ACHN (cell line): ENCODE results near the gene UTP25.

Experiments
- DNase-seq: peaks from one replicate; pipeline ENCODE4 v3.0.0-alpha.2; 2015
- in situ Hi-C: cut with HindIII; loops from 2 replicates; pipeline ENCODE4 v1.10.0; 2017; ENCODE audit warnings: low sequenced_read_pairs, low pct_ligation_motif_present, low pct_unique_long_range_greater_than_20kb

Gene UTP25

DNA sequence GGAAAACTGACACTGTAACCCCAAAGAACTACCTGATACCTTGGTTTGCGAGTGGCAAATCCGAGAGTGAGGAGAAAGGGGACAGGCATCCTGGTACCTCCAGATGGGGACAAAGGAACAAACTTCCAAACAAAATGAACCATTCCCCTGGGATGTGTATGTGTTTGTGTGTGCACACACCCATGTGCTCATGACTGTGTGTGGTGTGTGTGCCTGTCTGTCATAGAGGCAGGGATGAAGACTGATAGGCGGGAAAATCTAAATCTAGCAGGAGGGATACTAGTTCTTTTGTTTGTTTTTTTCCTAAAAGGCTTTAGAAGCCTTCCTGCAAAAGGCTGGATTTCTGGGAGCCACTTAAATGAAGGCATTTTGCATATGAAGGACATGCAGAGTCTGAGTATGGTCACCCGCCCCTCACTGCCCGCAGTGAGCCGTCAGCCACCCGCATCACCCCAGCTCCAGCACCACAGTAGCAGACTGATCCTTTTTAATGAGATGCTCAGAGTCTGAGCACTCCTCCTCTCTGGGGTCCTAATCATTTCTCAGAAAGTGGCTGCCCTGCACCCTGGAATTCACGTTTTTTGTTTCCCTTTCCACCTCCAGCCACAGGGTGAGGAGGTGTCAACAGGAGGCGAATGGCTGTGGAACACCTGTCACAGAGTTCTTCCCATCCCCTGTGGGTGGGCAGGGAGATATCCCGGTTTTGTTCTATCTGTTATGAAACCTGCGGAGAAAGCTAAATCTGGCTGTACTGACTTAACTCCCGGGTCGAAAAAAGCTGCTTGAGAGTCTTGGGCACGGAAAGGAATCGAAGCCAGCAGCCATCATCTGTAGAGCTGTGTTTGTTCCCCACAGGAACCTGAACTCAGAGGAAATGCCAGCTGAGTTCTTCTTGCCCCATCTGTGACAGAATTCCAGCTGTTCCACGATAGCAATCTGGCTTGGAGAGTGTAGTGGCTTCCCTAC is 34.9 kb downstream of the UTP25 start:
- in situ Hi-C loops = loop anchor here (25.0 kb wide), 1 partner anchor 125 kb away; no protein-coding TSS in a partner anchor
- DNase-seq = no peak

GRCh38 chr1:209863766-209864485 is 36.2 kb downstream of the UTP25 start:
- DNase-seq = no peak
- in situ Hi-C loops = loop anchor here (25.0 kb wide), 1 partner anchor 123 kb away; no protein-coding TSS in a partner anchor

- DNase-seq = no peak
- in situ Hi-C loops = loop anchor here (25.0 kb wide), 1 partner anchor 121 kb away; no protein-coding TSS in a partner anchor
Observed at GRCh38 chr1:209866201-209866600, 38.4 kb downstream of the UTP25 start.

- DNase-seq = no peak
- in situ Hi-C loops = loop anchor here (25.0 kb wide), 1 partner anchor 118 kb away; no protein-coding TSS in a partner anchor
Observed at GRCh38 chr1:209869291-209870149, 41.7 kb downstream of the UTP25 start.

DNA sequence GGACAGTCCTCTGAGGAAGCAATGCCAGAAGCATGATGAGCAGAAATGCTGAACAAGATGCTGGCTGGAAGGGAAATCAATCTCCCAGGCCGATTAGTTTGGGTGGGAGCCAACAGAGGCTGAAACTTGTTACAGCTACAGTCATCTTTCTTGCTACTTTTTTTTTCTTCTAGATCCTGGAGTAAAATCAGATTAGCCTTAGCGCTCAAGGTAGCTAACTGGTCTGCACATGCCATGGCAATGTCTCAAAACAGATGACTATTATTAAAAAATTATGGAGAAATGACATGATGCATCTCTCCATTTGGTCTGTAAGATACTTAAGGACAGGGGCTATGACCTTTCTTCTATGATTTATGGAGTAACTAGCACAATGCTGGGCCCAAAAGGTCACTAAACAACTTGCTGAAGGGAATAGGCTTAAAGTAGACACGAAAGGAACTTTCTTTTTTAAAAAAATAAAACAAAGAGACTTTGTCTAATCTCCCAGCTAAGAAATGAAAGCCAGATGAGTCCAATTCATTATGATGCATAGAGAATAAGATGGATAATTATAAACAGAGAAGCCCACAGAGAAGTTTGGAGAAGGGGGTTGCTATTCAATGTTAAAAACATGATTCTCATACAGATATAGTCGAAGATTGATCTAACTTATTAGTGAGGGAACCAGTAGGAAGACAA is 42.5 kb downstream of the UTP25 start:
- no peak for DNase-seq
- in situ Hi-C loops = loop anchor here (25.0 kb wide), 1 partner anchor 117 kb away; no protein-coding TSS in a partner anchor

DNA sequence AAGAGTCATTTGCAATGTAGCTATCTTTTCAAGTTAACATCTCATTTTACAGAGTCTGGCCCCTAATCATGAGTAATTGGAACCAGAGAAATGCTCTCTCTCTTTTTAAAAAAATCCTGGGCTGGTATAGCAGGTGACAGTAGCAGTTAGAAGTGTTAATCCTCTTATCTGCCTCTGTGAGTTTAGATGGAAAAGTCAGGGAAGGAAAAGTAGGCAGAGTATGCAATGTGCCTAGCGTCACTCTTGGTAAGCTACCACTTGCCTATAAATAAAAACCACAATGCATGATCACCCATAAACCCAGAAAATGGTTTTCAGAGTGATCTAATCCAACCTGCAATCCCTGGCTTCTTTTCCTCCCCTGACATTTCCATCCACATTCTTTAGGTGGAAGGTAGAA is 43.2 kb downstream of the UTP25 start:
- in situ Hi-C loops = loop anchor here (25.0 kb wide), 1 partner anchor 116 kb away; no protein-coding TSS in a partner anchor
- DNase-seq = no peak

DNA sequence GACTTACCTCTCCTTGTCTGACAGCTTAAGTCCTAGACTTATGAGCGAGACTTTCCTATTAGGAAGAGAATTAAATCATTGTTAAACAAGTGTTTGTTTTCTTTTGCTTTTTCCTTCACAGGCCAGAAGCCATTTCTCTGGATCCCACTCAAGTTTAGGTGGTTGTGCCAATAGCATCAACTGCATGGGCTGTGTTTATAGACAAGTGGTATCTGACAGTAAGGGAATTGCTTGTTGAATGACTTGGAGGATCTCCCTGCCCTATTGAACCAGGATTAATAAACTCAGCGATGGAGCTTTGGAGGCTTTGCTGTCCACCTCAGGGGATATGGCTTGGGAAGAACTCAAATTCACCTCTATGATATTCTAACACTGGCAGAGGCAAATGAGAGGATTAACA is 43.7 kb downstream of the UTP25 start:
- in situ Hi-C loops = loop anchor here (25.0 kb wide), 1 partner anchor 116 kb away; no protein-coding TSS in a partner anchor
- no peak for DNase-seq

DNA sequence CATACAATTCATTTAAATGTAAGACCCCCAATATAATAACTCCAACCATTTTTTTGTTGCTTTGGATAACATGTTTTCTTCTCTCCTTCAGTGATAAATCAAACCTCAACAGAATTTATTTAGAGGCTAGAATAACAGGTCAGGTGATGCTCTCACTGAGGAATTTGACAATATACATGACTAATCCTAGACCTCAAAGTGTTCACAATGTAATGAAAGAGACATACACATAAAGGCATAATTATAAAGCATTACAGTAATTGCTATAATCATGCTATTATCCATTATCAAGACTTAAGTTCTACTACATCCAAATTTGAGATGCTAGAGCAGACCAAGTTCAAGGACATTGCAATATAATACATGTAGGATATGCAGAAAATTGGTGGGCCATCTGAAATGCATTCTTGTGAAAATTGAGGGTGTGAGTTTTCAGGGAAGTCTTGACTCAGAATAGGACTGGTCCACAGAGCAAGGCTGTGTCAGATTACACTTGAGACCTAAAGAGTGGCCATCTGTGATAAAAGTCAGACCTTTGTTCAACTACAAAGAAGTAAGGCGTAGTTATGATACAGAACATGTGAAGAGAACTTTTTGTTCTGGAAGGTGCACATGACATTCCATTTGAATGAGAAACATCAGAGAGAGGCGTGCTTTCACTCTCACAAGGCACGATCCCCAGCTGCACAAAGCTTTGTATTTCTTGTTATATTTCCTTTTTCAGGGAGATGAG is 45.5 kb downstream of the UTP25 start:
- peak; percentile 43 for DNase-seq

DNA sequence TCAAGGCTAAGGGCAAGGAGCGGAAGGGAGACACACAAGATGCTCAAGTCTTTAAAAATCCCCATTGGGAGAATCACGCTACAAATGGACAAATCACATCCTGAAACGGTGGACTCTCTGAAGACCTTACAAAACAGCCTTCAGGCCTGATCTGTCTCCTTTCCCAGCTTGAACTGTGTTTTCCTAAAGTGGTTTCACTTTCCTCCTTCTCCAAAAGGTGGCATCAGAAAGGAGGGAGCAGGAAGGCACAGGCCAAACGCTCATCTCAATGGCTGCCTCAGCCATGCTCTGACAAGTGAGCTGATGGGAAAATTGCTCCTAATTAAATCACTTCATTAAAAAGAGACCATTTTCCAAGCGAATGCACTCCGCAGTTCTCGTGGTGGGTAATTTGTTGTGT is 47.7 kb downstream of the UTP25 start:
- peak; percentile 88 for DNase-seq
- in situ Hi-C loops = no loop called here

More for the DNA sequence above, 45.5 kb downstream of the UTP25 start:
- in situ Hi-C loops = loop anchor here (25.0 kb wide), 1 partner anchor 114 kb away; no protein-coding TSS in a partner anchor

- in situ Hi-C loops = no loop called here
- DNase-seq = no peak
Observed at GRCh38 chr1:209876078-209876800, 48.5 kb downstream of the UTP25 start.

DNA sequence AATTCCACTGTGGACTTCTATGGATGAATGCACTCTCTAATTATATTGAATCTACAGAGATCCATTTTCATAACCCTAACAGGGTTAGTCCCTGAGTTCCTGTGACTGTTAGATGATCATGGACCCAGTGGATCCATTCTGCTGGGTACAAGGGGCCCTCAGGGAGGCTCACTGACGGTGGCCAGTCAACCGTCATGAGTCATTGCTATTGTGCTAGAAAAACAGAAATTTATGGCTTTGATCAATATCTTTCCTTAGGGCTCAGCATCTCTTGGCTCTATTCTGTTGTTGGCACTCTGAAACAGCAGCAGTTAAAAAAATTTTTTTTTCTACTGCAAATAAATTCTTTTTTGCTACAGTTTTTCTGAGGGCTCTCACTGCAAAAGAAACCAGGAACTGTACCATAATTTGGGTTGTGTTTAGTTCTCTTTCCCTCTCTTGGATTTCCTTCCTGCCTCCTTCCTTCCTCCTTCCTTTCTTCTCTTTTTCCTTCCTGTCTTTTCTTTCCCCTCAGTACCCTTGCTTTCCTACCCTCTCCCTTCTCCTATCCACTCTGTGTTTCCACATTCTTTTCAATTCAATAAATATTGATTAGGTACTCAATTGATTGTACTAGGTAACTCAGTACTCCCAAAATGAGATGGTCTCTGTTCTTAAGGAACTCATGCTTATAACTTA is 49.5 kb downstream of the UTP25 start:
- in situ Hi-C loops = no loop called here
- no peak for DNase-seq

DNA sequence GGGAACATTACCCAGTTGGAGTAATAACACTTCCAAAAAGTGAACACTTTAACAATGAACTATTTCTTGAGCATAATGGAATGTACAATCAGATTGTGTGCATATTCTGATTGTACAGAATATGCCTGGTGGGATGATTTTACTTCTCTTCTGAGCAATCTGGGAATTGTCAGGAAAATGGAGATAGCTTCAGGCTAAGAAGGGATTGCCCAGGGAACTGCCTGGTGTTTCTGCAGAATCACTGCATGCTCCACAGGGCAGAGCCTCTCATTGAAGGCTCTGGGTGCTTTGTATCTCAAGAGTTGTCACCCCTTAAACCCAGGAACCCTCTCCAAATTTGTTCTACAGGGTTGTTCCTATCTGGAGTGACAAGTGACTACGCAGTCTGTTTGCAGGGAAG is 51.2 kb downstream of the UTP25 start:
- in situ Hi-C loops = no loop called here
- DNase-seq = no peak

- peak; percentile 74 for DNase-seq
- in situ Hi-C loops = no loop called here
Observed at GRCh38 chr1:209879539-209879938, 51.8 kb downstream of the UTP25 start.

DNA sequence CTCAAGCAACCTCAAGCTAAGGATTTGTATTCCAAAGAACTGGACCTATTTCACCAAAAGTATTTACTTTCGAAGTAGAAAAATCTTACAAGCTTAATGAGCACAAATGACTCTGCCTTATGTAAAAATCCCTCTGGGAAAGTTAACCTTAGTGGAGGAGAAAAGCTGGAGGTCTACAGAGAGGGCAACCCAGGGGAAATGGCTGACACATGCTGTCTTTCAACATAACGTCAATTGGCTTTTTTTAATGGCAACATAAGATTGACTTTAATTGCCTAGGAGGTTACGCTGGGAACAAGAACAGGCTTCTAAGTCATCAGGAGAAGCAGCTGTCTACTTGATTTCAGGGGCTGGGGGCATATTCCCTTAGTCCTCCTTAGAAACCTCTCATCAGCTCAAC is 52.3 kb downstream of the UTP25 start:
- in situ Hi-C loops = no loop called here

GRCh38 chr1:209881619-209882018 is 53.8 kb downstream of the UTP25 start:
- in situ Hi-C loops = no loop called here
- DNase-seq = no peak

More for the DNA sequence above, 52.3 kb downstream of the UTP25 start:
- DNase-seq = no peak

- in situ Hi-C loops = no loop called here
- no peak for DNase-seq
Observed at GRCh38 chr1:209882286-209882685, 54.5 kb downstream of the UTP25 start.
